K562 (cell line): Measurements from ENCODE around the gene THAP9. TPM values are rescaled to one million over a fixed set of nuclear protein-coding genes. Genes with fewer than 3 reads are reported as not detected.

ENCODE experiments used
- ARID1B ChIP-seq: fragments of 450-650 bp; IDR thresholded peaks from 2 replicates; pipeline ENCODE4 v1.6.1; 2016; ENCODE audit warnings: antibody characterized with exemption, mild to moderate bottlenecking, inconsistent platforms
- ARID2 ChIP-seq: fragments of 450-650 bp; IDR thresholded peaks from 2 replicates; pipeline ENCODE4 v1.6.1; 2017; ENCODE audit warnings: antibody characterized with exemption, mild to moderate bottlenecking
- CBX5 ChIP-seq: IDR thresholded peaks from 2 replicates; pipeline ENCODE4 v1.6.1; 2014; ENCODE audit warnings: low read depth, borderline replicate concordance
- CHD1 ChIP-seq: fragments of 200-600 bp; sonication (generic); IDR thresholded peaks from one replicate; pipeline ENCODE4 v1.6.1; 2012; ENCODE audit warnings: mild to moderate bottlenecking, moderate library complexity, low read length, inconsistent platforms
- COPS2 ChIP-seq: fragments of 450-650 bp; conservative IDR thresholded peaks from 2 replicates; pipeline ENCODE4 v1.6.1; 2016; ENCODE audit warnings: mild to moderate bottlenecking, moderate library complexity
- HCFC1 ChIP-seq: IDR thresholded peaks from 2 replicates; pipeline ENCODE4 v1.6.1; 2012; ENCODE audit warnings: low read depth, low read length, improper control_type of control experiment
- PHB ChIP-seq: fragments of 250-450 bp; sonication (Bioruptor Pico); IDR thresholded peaks from 2 replicates; pipeline ENCODE4 v1.5.0; 2021
- TCF7 ChIP-seq: sonication (generic); IDR thresholded peaks from 2 replicates; pipeline ENCODE4 v1.6.1; 2016; ENCODE audit warnings: antibody characterized with exemption, borderline replicate concordance
- USF2 ChIP-seq: sonication (generic); formaldehyde crosslinking; IDR thresholded peaks from 2 replicates; pipeline ENCODE4 v1.5.0; 2020; ENCODE audit warnings: missing genetic modification reagents
- ZBTB1 ChIP-seq: sonication (generic); formaldehyde crosslinking; IDR thresholded peaks from 2 replicates; pipeline ENCODE4 v1.8.1; 2023; ENCODE audit warnings: missing genetic modification reagents, low read depth, mild to moderate bottlenecking, borderline replicate concordance
- ZBTB40 ChIP-seq, 2 experiments: fragments of 450-650 bp in 1 of 2; sonication (generic) in 1 of 2; formaldehyde crosslinking in 1 of 2; IDR thresholded peaks; 2 replicates each; pipeline versions ENCODE4 v1.7.1 to v1.9.0; 2016 to 2022; ENCODE audit warnings: inconsistent platforms in 1 of 2, mild to moderate bottlenecking in 1 of 2, missing genetic modification reagents in 1 of 2
- ZNF79 ChIP-seq: fragments of 250-450 bp; sonication (Bioruptor Pico); IDR thresholded peaks from 2 replicates; pipeline ENCODE4 v1.4.0; 2020; ENCODE audit warnings: low read depth, mild to moderate bottlenecking, moderate library complexity
- polyA plus RNA-seq, 8 experiments: library from polyadenylated mRNA; depleted of rRNA in 4 of 8; stranded (reverse) in 5 of 8; unstranded in 3 of 8; fragments of >200 nt; fragmentation: Nextera tagmentation in 2 of 8; fragmentation: Illumina TruSeq in 1 of 8; extraction: Ambion mirVana in 2 of 8; extraction: Trizol in 1 of 8; gene quantifications; 2 replicates each; pipeline versions ENCODE4 v1.2.1 to v1.2.3, GENCODE V29; 2011 to 2014; ENCODE audit warnings: inconsistent platforms in 1 of 8, missing spikeins in 1 of 8
- total RNA-seq, 7 experiments: library from RNA; depleted of rRNA in 6 of 7; stranded (reverse); fragments of >200 nt in 6 of 7; fragmentation: Illumina TruSeq in 2 of 7; extraction: Trizol in 2 of 7; gene quantifications; 2 replicates each; pipeline versions ENCODE4 v1.2.1 to v1.2.3, GENCODE V29; 2011 to 2021; ENCODE audit warnings: low replicate concordance in 1 of 7
- TF ChIP-seq, protein P1 (sequence below): fragments of 450-650 bp; formaldehyde crosslinking; IDR thresholded peaks from 2 replicates; pipeline ENCODE4 v1.4.0; 2020; ENCODE audit warnings: mild to moderate bottlenecking, moderate library complexity
- TF ChIP-seq, protein P2 (sequence below): fragments of 250-450 bp; sonication (Bioruptor Pico); IDR thresholded peaks from 2 replicates; pipeline ENCODE4 v1.4.0; 2020

Gene THAP9
- total and polyA plus RNA-seq, 9 of the 15 experiments (the other 6 are each of a cell fraction or from before 2014, with no cell fraction given), result 3.4 to 7.0 (median 5.4) TPM

DNA sequence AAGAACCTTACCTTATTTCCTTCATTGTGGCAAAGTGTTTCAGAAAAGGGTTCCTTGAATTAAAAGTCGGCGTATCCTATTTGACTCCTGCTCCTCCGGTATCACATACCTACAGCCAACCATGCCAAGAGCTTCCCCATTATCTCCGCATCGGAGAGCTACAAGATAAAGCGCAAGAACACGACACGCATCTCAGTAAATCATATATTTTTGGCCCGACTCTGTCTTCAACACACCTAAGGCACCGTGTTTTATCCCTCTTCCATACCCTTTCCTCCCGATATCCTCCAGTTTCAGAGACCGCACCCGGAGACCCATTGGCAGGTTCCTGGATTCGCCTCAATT lies 497 bp upstream of the THAP9 start (continued):
- TF ChIP-seq ZBTB40 (IDR thresholded peaks at IDR 0.05) (no peak), ZBTB40 (CRISPR knock-in tag; IDR thresholded peaks at IDR 0.05) (no peak), ZBTB1 (no peak), PHB (CRISPR knock-in tag) (no peak), ARID1B (peak; percentile 51; the same call in 1 of the 2 replicates), TCF7 (no peak), CBX5 (no peak), ZNF79 (CRISPR knock-in tag) (no peak), USF2 (CRISPR knock-in tag) (no peak), COPS2 (no peak), HCFC1 (no peak), CHD1 (peak; percentile 76), ARID2 (peak; percentile 62; the same call in 1 of the 2 replicates)
- TF ChIP-seq, protein P1, sequence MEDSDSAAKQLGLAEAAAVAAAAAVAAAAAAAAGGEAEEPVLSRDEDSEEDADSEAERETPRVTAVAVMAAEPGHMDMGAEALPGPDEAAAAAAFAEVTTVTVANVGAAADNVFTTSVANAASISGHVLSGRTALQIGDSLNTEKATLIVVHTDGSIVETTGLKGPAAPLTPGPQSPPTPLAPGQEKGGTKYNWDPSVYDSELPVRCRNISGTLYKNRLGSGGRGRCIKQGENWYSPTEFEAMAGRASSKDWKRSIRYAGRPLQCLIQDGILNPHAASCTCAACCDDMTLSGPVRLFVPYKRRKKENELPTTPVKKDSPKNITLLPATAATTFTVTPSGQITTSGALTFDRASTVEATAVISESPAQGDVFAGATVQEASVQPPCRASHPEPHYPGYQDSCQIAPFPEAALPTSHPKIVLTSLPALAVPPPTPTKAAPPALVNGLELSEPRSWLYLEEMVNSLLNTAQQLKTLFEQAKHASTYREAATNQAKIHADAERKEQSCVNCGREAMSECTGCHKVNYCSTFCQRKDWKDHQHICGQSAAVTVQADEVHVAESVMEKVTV (CRISPR knock-in tag), result no peak
- TF ChIP-seq, protein P2, sequence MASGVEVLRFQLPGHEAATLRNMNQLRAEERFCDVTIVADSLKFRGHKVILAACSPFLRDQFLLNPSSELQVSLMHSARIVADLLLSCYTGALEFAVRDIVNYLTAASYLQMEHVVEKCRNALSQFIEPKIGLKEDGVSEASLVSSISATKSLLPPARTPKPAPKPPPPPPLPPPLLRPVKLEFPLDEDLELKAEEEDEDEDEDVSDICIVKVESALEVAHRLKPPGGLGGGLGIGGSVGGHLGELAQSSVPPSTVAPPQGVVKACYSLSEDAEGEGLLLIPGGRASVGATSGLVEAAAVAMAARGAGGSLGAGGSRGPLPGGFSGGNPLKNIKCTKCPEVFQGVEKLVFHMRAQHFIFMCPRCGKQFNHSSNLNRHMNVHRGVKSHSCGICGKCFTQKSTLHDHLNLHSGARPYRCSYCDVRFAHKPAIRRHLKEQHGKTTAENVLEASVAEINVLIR, result no peak
